ENCODE data around the gene PLA2G4F.

- no peak for TF ChIP-seq FOXM1 (IDR thresholded peaks at IDR 0.05; ENCODE audit: borderline replicate concordance)
- no peak for TF ChIP-seq ZNF384 (IDR thresholded peaks at IDR 0.05)
- TF ChIP-seq SUZ12 (IDR thresholded peaks at IDR 0.05): no peak
- no peak for TF ChIP-seq PKNOX1 (IDR thresholded peaks at IDR 0.05)
- TF ChIP-seq HDGF (IDR thresholded peaks at IDR 0.05; ENCODE audit: borderline replicate concordance): no peak
- no peak for TF ChIP-seq L3MBTL2 (conservative IDR thresholded peaks at IDR 0.05)
These were observed 26.5 kb upstream of the PLA2G4F start for GRCh38 chr15:42182961-42183360.
